Measurements from ENCODE around the gene PRSS33. TPM values are rescaled to one million over a fixed set of nuclear protein-coding genes. Genes with fewer than 3 reads are reported as not detected.
A peak's percentile ranks its signal among the peaks of the same experiment; 100 is the strongest.

PRSS33 gene
- total and polyA plus RNA-seq, 9 of the 15 experiments (the other 6 are each of a cell fraction or from before 2014, with no cell fraction given), result not detected

GRCh38 chr16:2835638-2836493 is 48.5 kb upstream of the PRSS33 start (continued):
- TF ChIP-seq POU5F1 (IDR thresholded peaks at IDR 0.05; ENCODE audit: borderline replicate concordance, low read depth, low read length, partially characterized antibody), result no peak
- TF ChIP-seq ZBTB9 (CRISPR knock-in tag; IDR thresholded peaks at IDR 0.05), result no peak
- 0 out of 2 replicates have a peak, but pooled peaks have one; percentile 43 for TF ChIP-seq HES1 (IDR thresholded peaks at IDR 0.05; ENCODE audit: low read depth)
- TF ChIP-seq TBL1XR1 (IDR thresholded peaks at IDR 0.05; ENCODE audit: low read length in 2 of 2), result no peak
- no peak for TF ChIP-seq KAT7 (CRISPR knock-in tag; IDR thresholded peaks at IDR 0.05; ENCODE audit: borderline replicate concordance)
- TF ChIP-seq ZNF740 (CRISPR knock-in tag; IDR thresholded peaks at IDR 0.05), result no peak
- no peak for TF ChIP-seq ZNF740 (tag; IDR thresholded peaks at IDR 0.05)
- no peak for TF ChIP-seq ZNF3 (CRISPR knock-in tag; IDR thresholded peaks at IDR 0.05)
- TF ChIP-seq ETV6 (IDR thresholded peaks at IDR 0.05; ENCODE audit: borderline replicate concordance in 1 of 2, low read depth in 2 of 2, low read length in 1 of 2), result no peak
- TF ChIP-seq ETV6 (CRISPR knock-in tag; IDR thresholded peaks at IDR 0.05; ENCODE audit: borderline replicate concordance), result no peak
- no peak for TF ChIP-seq KDM2B (CRISPR knock-in tag; IDR thresholded peaks at IDR 0.05)
- no peak for TF ChIP-seq ADNP (tag; IDR thresholded peaks at IDR 0.05)
- TF ChIP-seq HMG20A (CRISPR knock-in tag; conservative IDR thresholded peaks at IDR 0.05), result no peak
- no peak for TF ChIP-seq ID3 (CRISPR knock-in tag; IDR thresholded peaks at IDR 0.05)
- 0 out of 2 replicates have a peak, but pooled peaks have one; percentile 33 for TF ChIP-seq ID3 (tag; IDR thresholded peaks at IDR 0.05)
- 0 out of 2 replicates have a peak, but pooled peaks have one; percentile 30 for TF ChIP-seq CBFB (CRISPR knock-in tag; IDR thresholded peaks at IDR 0.05)
- no peak for TF ChIP-seq ZNF655 (CRISPR knock-in tag; IDR thresholded peaks at IDR 0.05)
- no peak for TF ChIP-seq PHTF2 (CRISPR knock-in tag; IDR thresholded peaks at IDR 0.05)
- peak; percentile 70; the same call in 1 of the 2 replicates for TF ChIP-seq SMARCE1 (IDR thresholded peaks at IDR 0.05)
- no peak for TF ChIP-seq PURB (CRISPR knock-in tag; IDR thresholded peaks at IDR 0.05; ENCODE audit: low read depth)
- TF ChIP-seq MLX (CRISPR knock-in tag; conservative IDR thresholded peaks at IDR 0.05), result no peak
- TF ChIP-seq ZC3H4 (CRISPR knock-in tag; IDR thresholded peaks at IDR 0.05; ENCODE audit: borderline replicate concordance), result no peak
- TF ChIP-seq MCM3 (IDR thresholded peaks at IDR 0.05), result no peak

Measured in K562 (cell line).